Bladder microvascular endothelial cell (primary cell): ENCODE data around the gene RPL34. TPM values are rescaled to one million over a fixed set of nuclear protein-coding genes. Genes with fewer than 3 reads are reported as not detected.

Experiments
- total RNA-seq: library from RNA; depleted of rRNA; stranded (reverse); fragments of >200 nt; gene quantifications from 2 replicates; pipeline ENCODE4 v1.2.3, GENCODE V29; 2014

RPL34 gene
- total RNA-seq: 596 and 679 TPM in 2 replicates

GRCh38 chr4:108620101-108620932 is at the start of gene RPL34:
Gene RPL34 (plus strand): TSS chr4:108620576. CDS start chr4:108621960, 1,384 bp downstream.

GRCh38 chr4:108650212-108651013 is 30.0 kb downstream of the RPL34 start, which contains the start of gene OSTC:
Gene OSTC (plus strand): TSS chr4:108650599. CDS start chr4:108650656, 57 bp downstream.

Other genes starting within 250 kb of the RPL34 start
- gene OSTC, start 30.0 kb downstream of the RPL34 start, total RNA-seq: 140 and 151 TPM in 2 replicates
- not detected in 2 replicates for gene ETNPPL, start 142.5 kb downstream of the RPL34 start, total RNA-seq